ENCODE measurements around the gene GNB2. TPM values are rescaled to one million over a fixed set of nuclear protein-coding genes. Genes with fewer than 3 reads are reported as not detected.
A peak's percentile ranks its signal among the peaks of the same experiment; 100 is the strongest.

The GNB2 gene
- total RNA-seq, 1 donor from 2014 or later = 208 TPM

DNA sequence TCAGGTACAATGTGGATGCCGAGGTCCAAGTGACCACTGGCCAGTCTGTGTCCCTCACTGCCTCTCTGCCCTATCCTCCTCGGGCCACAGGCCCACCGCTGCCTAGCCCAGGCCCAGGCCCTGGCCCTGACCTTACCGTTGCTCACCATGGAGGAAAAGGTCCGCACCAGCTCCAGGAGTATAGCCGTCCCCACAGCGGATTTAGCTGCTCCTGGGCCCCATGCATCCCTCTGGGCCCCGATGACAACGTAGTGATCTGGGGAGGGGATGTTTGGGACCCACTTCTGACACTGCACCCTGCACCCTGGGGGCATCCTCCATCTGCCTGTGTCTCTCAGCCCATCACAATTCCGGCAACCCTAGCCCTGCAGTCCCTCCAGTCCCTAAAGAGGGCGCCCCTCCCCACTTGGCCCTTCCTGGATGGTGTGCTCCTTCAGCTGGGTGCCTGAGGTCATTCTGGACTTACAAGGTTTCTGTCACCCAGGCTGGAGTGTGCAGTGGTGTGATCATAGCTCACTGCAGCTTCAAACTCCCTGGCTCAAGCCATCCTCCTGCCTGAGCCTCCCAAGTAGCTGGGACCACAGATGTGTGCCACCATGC lies 44.3 kb upstream of the GNB2 start:
- DNase-seq (no peak), ATAC-seq (peak; percentile 15)
- H3K27ac ChIP-seq = no peak overlapping the region
- no peak overlapping the region for H3K4me3 ChIP-seq
- H3K36me3 ChIP-seq = no peaks in the 10 kb centered on the region
- H3K9me3 ChIP-seq = no peaks in the 10 kb centered on the region
- peaks cover 12% of the 10 kb centered on the region for H3K27me3 ChIP-seq
- intact Hi-C loops (cut with DNase I) = no loop called here
- peaks cover 15% of the 10 kb centered on the region for H3K4me1 ChIP-seq
- TF ChIP-seq, protein P1, sequence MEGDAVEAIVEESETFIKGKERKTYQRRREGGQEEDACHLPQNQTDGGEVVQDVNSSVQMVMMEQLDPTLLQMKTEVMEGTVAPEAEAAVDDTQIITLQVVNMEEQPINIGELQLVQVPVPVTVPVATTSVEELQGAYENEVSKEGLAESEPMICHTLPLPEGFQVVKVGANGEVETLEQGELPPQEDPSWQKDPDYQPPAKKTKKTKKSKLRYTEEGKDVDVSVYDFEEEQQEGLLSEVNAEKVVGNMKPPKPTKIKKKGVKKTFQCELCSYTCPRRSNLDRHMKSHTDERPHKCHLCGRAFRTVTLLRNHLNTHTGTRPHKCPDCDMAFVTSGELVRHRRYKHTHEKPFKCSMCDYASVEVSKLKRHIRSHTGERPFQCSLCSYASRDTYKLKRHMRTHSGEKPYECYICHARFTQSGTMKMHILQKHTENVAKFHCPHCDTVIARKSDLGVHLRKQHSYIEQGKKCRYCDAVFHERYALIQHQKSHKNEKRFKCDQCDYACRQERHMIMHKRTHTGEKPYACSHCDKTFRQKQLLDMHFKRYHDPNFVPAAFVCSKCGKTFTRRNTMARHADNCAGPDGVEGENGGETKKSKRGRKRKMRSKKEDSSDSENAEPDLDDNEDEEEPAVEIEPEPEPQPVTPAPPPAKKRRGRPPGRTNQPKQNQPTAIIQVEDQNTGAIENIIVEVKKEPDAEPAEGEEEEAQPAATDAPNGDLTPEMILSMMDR (IDR thresholded peaks at IDR 0.05) = peak; percentile 15

- no peak for ATAC-seq
- TF ChIP-seq, protein P1 (IDR thresholded peaks at IDR 0.05) = no peak
- intact Hi-C loops (cut with DNase I) = no loop called here
- Histone ChIP-seq H3K36me3 (no peaks in the 10 kb centered on the region), H3K4me3 (no peak overlapping the region), H3K9me3 (no peaks in the 10 kb centered on the region), H3K4me1 (peaks cover 15% of the 10 kb centered on the region), H3K27ac (no peak overlapping the region), H3K27me3 (peaks cover 17% of the 10 kb centered on the region)
- no peak for DNase-seq
Observed at GRCh38 chr7:100630066-100630465, 43.5 kb upstream of the GNB2 start.

DNA sequence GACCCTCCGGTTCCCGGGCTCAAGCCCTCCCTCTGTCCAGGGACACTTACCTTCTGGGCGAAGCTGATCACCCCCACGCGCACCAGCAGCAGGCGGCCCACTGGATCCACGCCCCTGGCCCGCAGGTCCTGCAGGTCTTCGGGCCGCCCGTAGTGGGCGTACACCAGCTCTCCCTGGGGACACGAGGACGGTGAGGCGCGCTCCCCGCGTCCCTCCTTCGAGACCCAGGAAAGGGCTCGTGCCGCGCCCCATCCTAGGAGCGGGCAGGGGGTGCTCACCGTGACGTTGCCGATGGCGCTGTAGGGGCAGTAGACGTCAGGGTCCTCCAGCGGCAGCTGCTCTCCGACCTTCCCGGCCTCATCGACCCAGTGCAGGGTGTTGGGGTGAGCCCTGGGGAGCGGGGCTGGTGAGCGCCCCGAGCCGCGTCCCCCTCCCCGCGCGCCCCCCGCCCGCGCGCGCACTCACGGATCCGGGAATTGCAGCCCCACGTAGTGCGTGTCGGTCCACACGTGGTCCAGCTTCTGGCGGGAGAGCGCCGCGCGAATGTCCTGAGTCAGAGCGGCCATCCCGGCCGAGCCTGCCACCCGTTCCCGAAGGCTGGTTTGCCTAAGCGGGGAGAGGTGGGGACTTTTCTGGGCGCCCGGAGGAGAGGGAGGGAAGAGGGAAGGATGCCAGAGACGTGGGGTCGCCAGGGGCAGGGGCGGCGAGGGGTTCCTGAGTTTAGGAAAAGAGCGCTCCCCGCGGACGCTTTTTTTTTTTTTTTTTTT lies 40.4 kb upstream of the GNB2 start:
- peaks cover 6% of the 10 kb centered on the region for H3K4me1 ChIP-seq
- intact Hi-C loops (cut with DNase I) = no loop called here
- peak; percentile 80 for DNase-seq
- H3K36me3 ChIP-seq = no peaks in the 10 kb centered on the region
- peak; percentile 85 for ATAC-seq
- TF ChIP-seq, protein P1 (IDR thresholded peaks at IDR 0.05) = peak; percentile 40
- H3K27ac ChIP-seq = no peak overlapping the region
- no peaks in the 10 kb centered on the region for H3K9me3 ChIP-seq
- H3K27me3 ChIP-seq = peaks cover 17% of the 10 kb centered on the region
- peak overlapping the region; percentile 54 for H3K4me3 ChIP-seq

- H3K4me3 ChIP-seq = no peak overlapping the region
- H3K27me3 ChIP-seq = no peaks in the 10 kb centered on the region
- TF ChIP-seq, protein P1 (IDR thresholded peaks at IDR 0.05) = no peak
- H3K4me1 ChIP-seq = no peaks in the 10 kb centered on the region
- ATAC-seq (no peak), DNase-seq (no peak)
- intact Hi-C loops (cut with DNase I) = no loop called here
- H3K27ac ChIP-seq = no peak overlapping the region
- no peaks in the 10 kb centered on the region for H3K36me3 ChIP-seq
- H3K9me3 ChIP-seq = no peaks in the 10 kb centered on the region
Observed at GRCh38 chr7:100639995-100640516, 33.5 kb upstream of the GNB2 start.

GRCh38 chr7:100640517-100641440 lies 32.8 kb upstream of the GNB2 start:
- H3K4me1 ChIP-seq = no peaks in the 10 kb centered on the region
- intact Hi-C loops (cut with DNase I) = no loop called here
- DNase-seq = no peak
- no peaks in the 10 kb centered on the region for H3K36me3 ChIP-seq
- H3K9me3 ChIP-seq = no peaks in the 10 kb centered on the region
- no peak overlapping the region for H3K4me3 ChIP-seq
- ATAC-seq = peak; percentile 16
- H3K27me3 ChIP-seq = no peaks in the 10 kb centered on the region
- no peak overlapping the region for H3K27ac ChIP-seq
- TF ChIP-seq, protein P1 (IDR thresholded peaks at IDR 0.05) = no peak
